ENCODE data around the gene USP27X. TPM values are rescaled to one million over a fixed set of nuclear protein-coding genes. Genes with fewer than 3 reads are reported as not detected.

USP27X gene
- total and polyA plus RNA-seq, 2 of the 8 experiments (the other 6 are each of a cell fraction or from before 2014, with no cell fraction given), result 3.8 to 4.7 TPM

DNA sequence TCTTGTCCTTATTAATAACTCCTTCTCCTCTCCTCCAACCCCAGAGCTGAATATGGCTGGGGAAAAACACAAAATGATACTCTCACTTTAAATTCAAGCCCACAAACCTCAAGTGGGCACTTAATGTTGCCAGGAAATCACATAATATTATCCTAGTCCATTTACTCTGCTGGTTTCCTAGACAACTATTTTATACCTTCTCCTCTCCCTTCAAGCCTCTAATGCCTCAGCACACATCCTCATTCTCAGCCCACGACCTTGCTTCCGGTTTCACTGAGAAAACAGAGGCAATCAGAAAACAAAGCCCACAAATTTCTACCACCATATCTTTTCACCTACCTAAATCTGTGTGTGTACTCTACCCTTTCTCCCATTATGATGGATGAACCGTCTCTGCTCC, 31.1 kb downstream of the USP27X start (continued):
- TF ChIP-seq RNF2 (IDR thresholded peaks at IDR 0.05; ENCODE audit: borderline replicate concordance, low read depth, low read length, missing control alignments, poor library complexity, severe bottlenecking) (no peak), ZNF274 (IDR thresholded peaks at IDR 0.05; ENCODE audit: borderline replicate concordance, extremely low read depth, low read length) (no peak), POLR2AphosphoS5 (IDR thresholded peaks at IDR 0.05; ENCODE audit: low read depth, low read length) (no peak), SRF (IDR thresholded peaks at IDR 0.05; ENCODE audit: low read depth, low read length) (no peak)
